HCT116 (cell line): Measurements from ENCODE around the gene IL17RB.

Experiments
- CEBPB ChIP-seq: IDR thresholded peaks from 2 replicates; pipeline ENCODE4 v1.6.1; 2012; ENCODE audit warnings: low read depth
- ELF1 ChIP-seq: IDR thresholded peaks from 2 replicates; pipeline ENCODE4 v1.6.1; 2012; ENCODE audit warnings: low read depth, borderline replicate concordance
- EZH2 ChIP-seq: fragments of 200-600 bp; sonication (generic); IDR thresholded peaks from 2 replicates; pipeline ENCODE4 v1.6.1; 2017; ENCODE audit warnings: antibody characterized with exemption, mixed run types
- POLR2A ChIP-seq: IDR thresholded peaks from 2 replicates; pipeline ENCODE4 v1.7.0; 2011; ENCODE audit warnings: borderline replicate concordance; ENCODE audit not compliant: insufficient read depth, insufficient read length; ENCODE audit errors: extremely low read depth
- POLR2AphosphoS5 ChIP-seq: IDR thresholded peaks from 2 replicates; pipeline ENCODE4 v1.6.1; 2011; ENCODE audit warnings: mild to moderate bottlenecking, low read depth, low read length, moderate library complexity
- RAD21 ChIP-seq: IDR thresholded peaks from 2 replicates; pipeline ENCODE4 v1.6.1; 2012; ENCODE audit warnings: low read depth, mild to moderate bottlenecking
- SIN3A ChIP-seq: IDR thresholded peaks from 2 replicates; pipeline ENCODE4 v1.6.1; 2012; ENCODE audit warnings: low read depth
- SP1 ChIP-seq: IDR thresholded peaks from 2 replicates; pipeline ENCODE4 v1.6.1; 2012; ENCODE audit warnings: low read depth
- TCF7L2 ChIP-seq: IDR thresholded peaks from 2 replicates; pipeline ENCODE4 v1.7.0; 2011; ENCODE audit warnings: borderline replicate concordance, inconsistent platforms; ENCODE audit not compliant: insufficient read depth, insufficient read length; ENCODE audit errors: extremely low read depth
- TF ChIP-seq, protein P1 (sequence below), 3 experiments: fragments of 200-600 bp in 1 of 3; sonication (generic) in 1 of 3; IDR thresholded peaks in 2 of 3; conservative IDR thresholded peaks in 1 of 3; 2 replicates each; pipeline ENCODE4 v1.5.1; 2012 to 2017; ENCODE audit warnings: low read depth in 2 of 3, low read length in 2 of 3, antibody characterized with exemption in 1 of 3, borderline replicate concordance in 1 of 3, control low read depth in 1 of 3, mild to moderate bottlenecking in 1 of 3, mixed read lengths in 1 of 3, mixed run types in 1 of 3, moderate library complexity in 1 of 3; ENCODE audit not compliant: insufficient read depth in 1 of 3
- TF ChIP-seq, protein P2 (sequence below): IDR thresholded peaks from 2 replicates; pipeline ENCODE4 v1.6.1; 2012
- TF ChIP-seq, protein P3 (sequence below): IDR thresholded peaks from 2 replicates; pipeline ENCODE4 v1.6.1; 2012; ENCODE audit warnings: low read depth
- TF ChIP-seq, protein P4 (sequence below): IDR thresholded peaks from 2 replicates; pipeline ENCODE4 v1.6.1; 2012

DNA sequence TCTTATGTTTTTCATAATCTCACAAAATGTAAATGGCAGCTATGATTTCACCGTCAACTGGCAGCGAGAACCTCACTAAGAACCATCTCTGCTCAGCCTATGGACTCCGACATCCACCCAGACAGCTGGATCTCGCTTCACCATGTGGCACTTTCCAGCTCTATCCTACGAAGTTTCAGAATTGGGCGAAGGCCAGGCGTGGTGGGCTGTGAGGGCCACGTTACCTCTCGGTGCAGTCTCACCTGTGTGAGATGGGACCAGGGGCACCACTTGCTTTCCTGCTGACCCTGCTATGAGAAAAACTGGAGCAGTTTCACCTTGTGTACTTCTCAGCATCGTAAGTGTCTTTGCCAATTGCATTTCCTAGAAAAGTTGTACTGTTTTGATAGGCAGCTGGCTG is 32.5 kb upstream of the IL17RB start:
- TF ChIP-seq SIN3A (no peak), POLR2AphosphoS5 (no peak), POLR2A (no peak), ELF1 (no peak), SP1 (no peak), EZH2 (no peak), TCF7L2 (no peak), RAD21 (no peak), CEBPB (no peak)
- TF ChIP-seq, protein P1, sequence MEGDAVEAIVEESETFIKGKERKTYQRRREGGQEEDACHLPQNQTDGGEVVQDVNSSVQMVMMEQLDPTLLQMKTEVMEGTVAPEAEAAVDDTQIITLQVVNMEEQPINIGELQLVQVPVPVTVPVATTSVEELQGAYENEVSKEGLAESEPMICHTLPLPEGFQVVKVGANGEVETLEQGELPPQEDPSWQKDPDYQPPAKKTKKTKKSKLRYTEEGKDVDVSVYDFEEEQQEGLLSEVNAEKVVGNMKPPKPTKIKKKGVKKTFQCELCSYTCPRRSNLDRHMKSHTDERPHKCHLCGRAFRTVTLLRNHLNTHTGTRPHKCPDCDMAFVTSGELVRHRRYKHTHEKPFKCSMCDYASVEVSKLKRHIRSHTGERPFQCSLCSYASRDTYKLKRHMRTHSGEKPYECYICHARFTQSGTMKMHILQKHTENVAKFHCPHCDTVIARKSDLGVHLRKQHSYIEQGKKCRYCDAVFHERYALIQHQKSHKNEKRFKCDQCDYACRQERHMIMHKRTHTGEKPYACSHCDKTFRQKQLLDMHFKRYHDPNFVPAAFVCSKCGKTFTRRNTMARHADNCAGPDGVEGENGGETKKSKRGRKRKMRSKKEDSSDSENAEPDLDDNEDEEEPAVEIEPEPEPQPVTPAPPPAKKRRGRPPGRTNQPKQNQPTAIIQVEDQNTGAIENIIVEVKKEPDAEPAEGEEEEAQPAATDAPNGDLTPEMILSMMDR (IDR thresholded peaks at IDR 0.05 in 2 of 3, conservative IDR thresholded peaks at IDR 0.05 in 1 of 3; ENCODE audit: borderline replicate concordance in 1 of 3, insufficient read depth in 1 of 3, low read depth in 2 of 3, low read length in 2 of 3), result no peak
- TF ChIP-seq, protein P2, sequence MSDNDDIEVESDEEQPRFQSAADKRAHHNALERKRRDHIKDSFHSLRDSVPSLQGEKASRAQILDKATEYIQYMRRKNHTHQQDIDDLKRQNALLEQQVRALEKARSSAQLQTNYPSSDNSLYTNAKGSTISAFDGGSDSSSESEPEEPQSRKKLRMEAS, result no peak
- TF ChIP-seq, protein P3, sequence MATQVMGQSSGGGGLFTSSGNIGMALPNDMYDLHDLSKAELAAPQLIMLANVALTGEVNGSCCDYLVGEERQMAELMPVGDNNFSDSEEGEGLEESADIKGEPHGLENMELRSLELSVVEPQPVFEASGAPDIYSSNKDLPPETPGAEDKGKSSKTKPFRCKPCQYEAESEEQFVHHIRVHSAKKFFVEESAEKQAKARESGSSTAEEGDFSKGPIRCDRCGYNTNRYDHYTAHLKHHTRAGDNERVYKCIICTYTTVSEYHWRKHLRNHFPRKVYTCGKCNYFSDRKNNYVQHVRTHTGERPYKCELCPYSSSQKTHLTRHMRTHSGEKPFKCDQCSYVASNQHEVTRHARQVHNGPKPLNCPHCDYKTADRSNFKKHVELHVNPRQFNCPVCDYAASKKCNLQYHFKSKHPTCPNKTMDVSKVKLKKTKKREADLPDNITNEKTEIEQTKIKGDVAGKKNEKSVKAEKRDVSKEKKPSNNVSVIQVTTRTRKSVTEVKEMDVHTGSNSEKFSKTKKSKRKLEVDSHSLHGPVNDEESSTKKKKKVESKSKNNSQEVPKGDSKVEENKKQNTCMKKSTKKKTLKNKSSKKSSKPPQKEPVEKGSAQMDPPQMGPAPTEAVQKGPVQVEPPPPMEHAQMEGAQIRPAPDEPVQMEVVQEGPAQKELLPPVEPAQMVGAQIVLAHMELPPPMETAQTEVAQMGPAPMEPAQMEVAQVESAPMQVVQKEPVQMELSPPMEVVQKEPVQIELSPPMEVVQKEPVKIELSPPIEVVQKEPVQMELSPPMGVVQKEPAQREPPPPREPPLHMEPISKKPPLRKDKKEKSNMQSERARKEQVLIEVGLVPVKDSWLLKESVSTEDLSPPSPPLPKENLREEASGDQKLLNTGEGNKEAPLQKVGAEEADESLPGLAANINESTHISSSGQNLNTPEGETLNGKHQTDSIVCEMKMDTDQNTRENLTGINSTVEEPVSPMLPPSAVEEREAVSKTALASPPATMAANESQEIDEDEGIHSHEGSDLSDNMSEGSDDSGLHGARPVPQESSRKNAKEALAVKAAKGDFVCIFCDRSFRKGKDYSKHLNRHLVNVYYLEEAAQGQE, result no peak
- TF ChIP-seq, protein P4, sequence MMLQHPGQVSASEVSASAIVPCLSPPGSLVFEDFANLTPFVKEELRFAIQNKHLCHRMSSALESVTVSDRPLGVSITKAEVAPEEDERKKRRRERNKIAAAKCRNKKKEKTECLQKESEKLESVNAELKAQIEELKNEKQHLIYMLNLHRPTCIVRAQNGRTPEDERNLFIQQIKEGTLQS, result no peak
